HG03175 (cell line): ENCODE data around the gene ZNF138.
"Not testable (repeated sequence)": the region's sequence is repeated elsewhere in the genome, so short reads cannot be mapped to it uniquely, and the experiment has no call there.

Experiments used
- ATAC-seq: cut with Tn5 transposase; IDR thresholded peaks from one replicate; pipeline ENCODE4 v1.9.1; 2021; ENCODE audit warnings: mild to moderate bottlenecking, moderate library complexity; ENCODE audit not compliant: unreplicated experiment

The ZNF138 gene

GRCh38 chr7:64794171-64794844 is at the start of gene ZNF138:
TSS of gene ZNF138 (plus strand) at chr7:64794428. CDS start at chr7:64794569, 141 bp downstream.
- ATAC-seq, result peak; percentile 100

GRCh38 chr7:64744680-64745079 is 49.5 kb upstream of the ZNF138 start:
- ATAC-seq, result no peak

- no peak for ATAC-seq
Measured at GRCh38 chr7:64747802-64748201, 46.4 kb upstream of the ZNF138 start.

GRCh38 chr7:64753032-64753431 is 41.2 kb upstream of the ZNF138 start:
- no peak for ATAC-seq

- no peak for ATAC-seq
Measured at GRCh38 chr7:64755865-64756264, 38.4 kb upstream of the ZNF138 start.

GRCh38 chr7:64758151-64758550 is 36.1 kb upstream of the ZNF138 start:
- no peak for ATAC-seq

- ATAC-seq, result no peak
Measured at GRCh38 chr7:64768824-64769223, 25.4 kb upstream of the ZNF138 start.

GRCh38 chr7:64774204-64774842 is 19.9 kb upstream of the ZNF138 start:
- ATAC-seq, result no peak

- no peak for ATAC-seq
Measured at GRCh38 chr7:64775289-64775688, 18.9 kb upstream of the ZNF138 start.

- ATAC-seq, result not testable (repeated sequence)
Measured at GRCh38 chr7:64784842-64785241, 9.4 kb upstream of the ZNF138 start.

GRCh38 chr7:64787295-64787694 is 6.9 kb upstream of the ZNF138 start:
- no peak for ATAC-seq

GRCh38 chr7:64789241-64789640 is 5.0 kb upstream of the ZNF138 start:
- not testable (repeated sequence) for ATAC-seq

- ATAC-seq, result no peak
Measured at GRCh38 chr7:64793106-64793755, 997 bp upstream of the ZNF138 start.

GRCh38 chr7:64795176-64795575 is 948 bp downstream of the ZNF138 start:
- no peak for ATAC-seq

GRCh38 chr7:64799169-64799568 is 4.9 kb downstream of the ZNF138 start:
- ATAC-seq, result not testable (repeated sequence)

- ATAC-seq, result no peak
Measured at GRCh38 chr7:64802699-64803098, 8.5 kb downstream of the ZNF138 start.

GRCh38 chr7:64807731-64808365 is 13.6 kb downstream of the ZNF138 start:
- no peak for ATAC-seq

GRCh38 chr7:64811767-64812166 is 17.5 kb downstream of the ZNF138 start:
- ATAC-seq, result no peak

- ATAC-seq, result no peak
Measured at GRCh38 chr7:64830926-64831325, 36.7 kb downstream of the ZNF138 start.

- ATAC-seq, result no peak
Measured at GRCh38 chr7:64832136-64832535, 37.9 kb downstream of the ZNF138 start.

- ATAC-seq, result no peak
Measured at GRCh38 chr7:64834989-64835388, 40.8 kb downstream of the ZNF138 start.

- ATAC-seq, result not testable (repeated sequence)
Measured at GRCh38 chr7:64835856-64836255, 41.6 kb downstream of the ZNF138 start.
